Measurements from ENCODE around the gene CBFA2T2.
"Not testable (repeated sequence)": the region's sequence is repeated elsewhere in the genome, so short reads cannot be mapped to it uniquely, and the experiment has no call there.

The CBFA2T2 gene

GRCh38 chr20:33501000-33501399 is 11.1 kb downstream of the CBFA2T2 start:
- H3K9me3 Mint-ChIP-seq: no peaks in the 10 kb centered on the region
- H3K27ac Mint-ChIP-seq (ENCODE audit: low read depth): no peak overlapping the region
- no peaks in the 10 kb centered on the region for H3K27me3 Mint-ChIP-seq
- peaks cover 32% of the 10 kb centered on the region for H3K4me1 Mint-ChIP-seq
- no peaks in the 10 kb centered on the region for H3K36me3 Mint-ChIP-seq (ENCODE audit: insufficient read depth)
- DNase-seq (ENCODE audit: low spot score in 2 of 2) (no peak), ATAC-seq (replicated peaks; ENCODE audit: extremely low read depth, poor library complexity, severe bottlenecking) (no peak)
- no peak overlapping the region for H3K4me3 Mint-ChIP-seq

GRCh38 chr20:33503564-33503963 is 13.7 kb downstream of the CBFA2T2 start:
- Mint-ChIP-seq H3K4me3 (no peak overlapping the region), H3K4me1 (peaks cover 35% of the 10 kb centered on the region), H3K9me3 (no peaks in the 10 kb centered on the region), H3K36me3 (ENCODE audit: insufficient read depth) (no peaks in the 10 kb centered on the region), H3K27ac (ENCODE audit: low read depth) (no peak overlapping the region), H3K27me3 (no peaks in the 10 kb centered on the region)
- DNase-seq (ENCODE audit: low spot score in 2 of 2): no peak
- ATAC-seq (replicated peaks; ENCODE audit: extremely low read depth, poor library complexity, severe bottlenecking): no peak

- H3K9me3 Mint-ChIP-seq: no peaks in the 10 kb centered on the region
- no peak for DNase-seq (ENCODE audit: low spot score in 2 of 2)
- H3K4me1 Mint-ChIP-seq: peaks cover 35% of the 10 kb centered on the region
- ATAC-seq (replicated peaks; ENCODE audit: extremely low read depth, poor library complexity, severe bottlenecking): no peak
- no peaks in the 10 kb centered on the region for H3K36me3 Mint-ChIP-seq (ENCODE audit: insufficient read depth)
- no peak overlapping the region for H3K4me3 Mint-ChIP-seq
- H3K27ac Mint-ChIP-seq (ENCODE audit: low read depth): no peak overlapping the region
- H3K27me3 Mint-ChIP-seq: no peaks in the 10 kb centered on the region
These were observed 16.7 kb downstream of the CBFA2T2 start for GRCh38 chr20:33506576-33506975.

- Mint-ChIP-seq H3K27me3 (no peaks in the 10 kb centered on the region), H3K27ac (ENCODE audit: low read depth) (no peak overlapping the region), H3K36me3 (ENCODE audit: insufficient read depth) (no peaks in the 10 kb centered on the region), H3K4me3 (no peak overlapping the region), H3K4me1 (peaks cover 35% of the 10 kb centered on the region), H3K9me3 (no peaks in the 10 kb centered on the region)
- ATAC-seq (replicated peaks; ENCODE audit: extremely low read depth, poor library complexity, severe bottlenecking): no peak
- no peak for DNase-seq (ENCODE audit: low spot score in 2 of 2)
These were observed 17.6 kb downstream of the CBFA2T2 start for GRCh38 chr20:33507461-33507860.

GRCh38 chr20:33508015-33508414 is 18.1 kb downstream of the CBFA2T2 start:
- not testable (repeated sequence) for H3K27me3 Mint-ChIP-seq; ATAC-seq (replicated peaks; ENCODE audit: extremely low read depth, poor library complexity, severe bottlenecking); H3K4me3 Mint-ChIP-seq; H3K27ac Mint-ChIP-seq (ENCODE audit: low read depth); H3K36me3 Mint-ChIP-seq (ENCODE audit: insufficient read depth); H3K9me3 Mint-ChIP-seq; DNase-seq (ENCODE audit: low spot score in 2 of 2)
- H3K4me1 Mint-ChIP-seq: peaks cover 35% of the 10 kb centered on the region

- not testable (repeated sequence) for ATAC-seq (replicated peaks; ENCODE audit: extremely low read depth, poor library complexity, severe bottlenecking); H3K36me3 Mint-ChIP-seq (ENCODE audit: insufficient read depth); H3K4me3 Mint-ChIP-seq; DNase-seq (ENCODE audit: low spot score in 2 of 2); H3K27me3 Mint-ChIP-seq; H3K27ac Mint-ChIP-seq (ENCODE audit: low read depth); H3K9me3 Mint-ChIP-seq
- H3K4me1 Mint-ChIP-seq: peaks cover 30% of the 10 kb centered on the region
These were observed 19.2 kb downstream of the CBFA2T2 start for GRCh38 chr20:33509057-33509456.

GRCh38 chr20:33511876-33512275 is 22.0 kb downstream of the CBFA2T2 start:
- H3K4me1 Mint-ChIP-seq: peaks cover 28% of the 10 kb centered on the region
- not testable (repeated sequence) for H3K9me3 Mint-ChIP-seq; H3K27me3 Mint-ChIP-seq; ATAC-seq (replicated peaks; ENCODE audit: extremely low read depth, poor library complexity, severe bottlenecking); DNase-seq (ENCODE audit: low spot score in 2 of 2); H3K36me3 Mint-ChIP-seq (ENCODE audit: insufficient read depth); H3K27ac Mint-ChIP-seq (ENCODE audit: low read depth); H3K4me3 Mint-ChIP-seq

GRCh38 chr20:33515569-33516216 is 25.8 kb downstream of the CBFA2T2 start:
- H3K27me3 Mint-ChIP-seq: no peaks in the 10 kb centered on the region
- DNase-seq (ENCODE audit: low spot score in 2 of 2) (no peak), ATAC-seq (replicated peaks; ENCODE audit: extremely low read depth, poor library complexity, severe bottlenecking) (no peak)
- H3K4me3 Mint-ChIP-seq: no peak overlapping the region
- no peaks in the 10 kb centered on the region for H3K9me3 Mint-ChIP-seq
- no peak overlapping the region for H3K27ac Mint-ChIP-seq (ENCODE audit: low read depth)
- H3K36me3 Mint-ChIP-seq (ENCODE audit: insufficient read depth): no peaks in the 10 kb centered on the region
- H3K4me1 Mint-ChIP-seq: peaks cover 16% of the 10 kb centered on the region

GRCh38 chr20:33516882-33517281 is 27.0 kb downstream of the CBFA2T2 start:
- Mint-ChIP-seq H3K9me3 (no peaks in the 10 kb centered on the region), H3K4me1 (peaks cover 24% of the 10 kb centered on the region), H3K27me3 (no peaks in the 10 kb centered on the region), H3K36me3 (ENCODE audit: insufficient read depth) (no peaks in the 10 kb centered on the region), H3K27ac (ENCODE audit: low read depth) (no peak overlapping the region), H3K4me3 (no peak overlapping the region)
- ATAC-seq (replicated peaks; ENCODE audit: extremely low read depth, poor library complexity, severe bottlenecking): no peak
- DNase-seq (ENCODE audit: low spot score in 2 of 2): no peak

GRCh38 chr20:33518071-33518470 is 28.2 kb downstream of the CBFA2T2 start:
- H3K27ac Mint-ChIP-seq (ENCODE audit: low read depth): no peak overlapping the region
- ATAC-seq (replicated peaks; ENCODE audit: extremely low read depth, poor library complexity, severe bottlenecking): no peak
- no peak overlapping the region for H3K4me3 Mint-ChIP-seq
- no peaks in the 10 kb centered on the region for H3K27me3 Mint-ChIP-seq
- peaks cover 2% of the 10 kb centered on the region for H3K36me3 Mint-ChIP-seq (ENCODE audit: insufficient read depth)
- no peaks in the 10 kb centered on the region for H3K9me3 Mint-ChIP-seq
- no peak for DNase-seq (ENCODE audit: low spot score in 2 of 2)
- peaks cover 28% of the 10 kb centered on the region for H3K4me1 Mint-ChIP-seq

GRCh38 chr20:33521461-33521860 is 31.6 kb downstream of the CBFA2T2 start:
- peaks cover 22% of the 10 kb centered on the region for H3K4me1 Mint-ChIP-seq
- no peak overlapping the region for H3K4me3 Mint-ChIP-seq
- peaks cover 7% of the 10 kb centered on the region for H3K36me3 Mint-ChIP-seq (ENCODE audit: insufficient read depth)
- DNase-seq (ENCODE audit: low spot score in 2 of 2) (no peak), ATAC-seq (replicated peaks; ENCODE audit: extremely low read depth, poor library complexity, severe bottlenecking) (no peak)
- H3K27me3 Mint-ChIP-seq: no peaks in the 10 kb centered on the region
- H3K9me3 Mint-ChIP-seq: no peaks in the 10 kb centered on the region
- no peak overlapping the region for H3K27ac Mint-ChIP-seq (ENCODE audit: low read depth)

- no peak overlapping the region for H3K27ac Mint-ChIP-seq (ENCODE audit: low read depth)
- peaks cover 17% of the 10 kb centered on the region for H3K4me1 Mint-ChIP-seq
- H3K27me3 Mint-ChIP-seq: no peaks in the 10 kb centered on the region
- ATAC-seq (replicated peaks; ENCODE audit: extremely low read depth, poor library complexity, severe bottlenecking) (no peak), DNase-seq (ENCODE audit: low spot score in 2 of 2) (no peak)
- peaks cover 7% of the 10 kb centered on the region for H3K36me3 Mint-ChIP-seq (ENCODE audit: insufficient read depth)
- H3K9me3 Mint-ChIP-seq: no peaks in the 10 kb centered on the region
- H3K4me3 Mint-ChIP-seq: no peak overlapping the region
These were observed 32.4 kb downstream of the CBFA2T2 start for GRCh38 chr20:33522256-33522820.

GRCh38 chr20:33524261-33524660 is 34.4 kb downstream of the CBFA2T2 start:
- ATAC-seq (replicated peaks; ENCODE audit: extremely low read depth, poor library complexity, severe bottlenecking) (no peak), DNase-seq (ENCODE audit: low spot score in 2 of 2) (no peak)
- H3K4me3 Mint-ChIP-seq: no peak overlapping the region
- H3K4me1 Mint-ChIP-seq: peaks cover 31% of the 10 kb centered on the region
- H3K36me3 Mint-ChIP-seq (ENCODE audit: insufficient read depth): peaks cover 9% of the 10 kb centered on the region
- no peaks in the 10 kb centered on the region for H3K27me3 Mint-ChIP-seq
- H3K27ac Mint-ChIP-seq (ENCODE audit: low read depth): no peak overlapping the region
- no peaks in the 10 kb centered on the region for H3K9me3 Mint-ChIP-seq

Data from central memory CD8-positive, alpha-beta T cell (primary cell).